Cardiac ventricle fibroblast (primary cell): ENCODE results near the gene ZNF445. TPM values are rescaled to one million over a fixed set of nuclear protein-coding genes. Genes with fewer than 3 reads are reported as not detected.

Source experiments
- total RNA-seq: library from RNA; depleted of rRNA; stranded (reverse); fragments of >200 nt; gene quantifications from 2 replicates; pipeline ENCODE4 v1.2.3, GENCODE V29; 2015

Gene ZNF445
- total RNA-seq: 5.9 and 6.4 TPM in 2 replicates

DNA sequence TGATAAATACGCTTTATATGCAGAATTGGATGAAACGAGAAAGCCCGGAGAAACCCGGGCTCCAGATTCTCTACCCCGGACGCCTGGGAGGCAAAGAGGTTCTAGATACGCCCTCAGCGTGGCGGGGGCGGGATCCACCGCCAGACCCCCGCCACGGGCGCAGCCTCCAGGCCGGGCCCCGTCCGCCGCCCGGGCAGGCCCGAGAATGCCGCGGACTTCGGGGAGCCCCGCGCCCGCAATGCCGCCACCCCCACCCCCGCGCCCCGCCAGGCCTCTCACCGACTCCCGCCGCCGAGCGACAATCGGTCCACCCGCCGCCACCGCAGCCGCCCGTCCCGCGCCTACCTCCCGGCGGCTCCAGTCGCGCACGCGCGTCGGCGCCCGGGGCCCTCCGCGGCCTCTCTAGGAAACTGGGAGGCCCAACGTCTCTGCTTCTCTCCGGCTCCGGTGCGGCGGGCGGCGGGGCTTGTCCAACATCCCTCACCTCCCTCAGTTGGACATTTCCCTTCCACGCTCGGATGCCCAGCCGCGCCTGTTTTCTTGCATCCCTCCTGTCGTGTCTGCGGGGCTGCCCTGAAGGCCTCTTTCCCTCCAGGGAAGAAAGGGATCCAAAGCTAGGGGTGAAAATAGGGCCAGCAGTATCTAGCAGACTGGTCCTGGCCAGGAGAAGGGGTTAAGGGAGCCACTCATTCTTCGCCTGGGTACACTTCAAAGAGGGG, at the start of gene ZNF445:
ZNF445 (minus strand) TSS at position 359 of the 719 bp plus-strand sequence. CDS start 22,121 bp downstream, outside the sequence.

Other genes with a start within 250 kb of the ZNF445 start
- gene TOPAZ1, start 235.8 kb downstream of the ZNF445 start, total RNA-seq: not detected in 2 replicates
- 15.2 and 22.2 TPM in 2 replicates for gene TCAIM, start 138.9 kb downstream of the ZNF445 start, total RNA-seq
- 4.1 and 4.4 TPM in 2 replicates for gene ZKSCAN7, start 77.5 kb upstream of the ZNF445 start, total RNA-seq
- gene ZNF660, start 107.3 kb upstream of the ZNF445 start, total RNA-seq: 0.94 and 1.3 TPM in 2 replicates
- 12.7 and 15.7 TPM in 2 replicates for gene ZNF197, start 147.4 kb upstream of the ZNF445 start, total RNA-seq
- 5.1 and 7.4 TPM in 2 replicates for gene ZNF35, start 171.1 kb upstream of the ZNF445 start, total RNA-seq
- 3.4 and 5.5 TPM in 2 replicates for gene ZNF502, start 235.0 kb upstream of the ZNF445 start, total RNA-seq